HG02938 (cell line): Measurements from ENCODE around the gene STX1A.

Experiments used
- ATAC-seq: cut with Tn5 transposase; IDR thresholded peaks from one replicate; pipeline ENCODE4 v1.9.1; 2021; ENCODE audit warnings: mild to moderate bottlenecking, moderate library complexity; ENCODE audit not compliant: unreplicated experiment

The STX1A gene

DNA sequence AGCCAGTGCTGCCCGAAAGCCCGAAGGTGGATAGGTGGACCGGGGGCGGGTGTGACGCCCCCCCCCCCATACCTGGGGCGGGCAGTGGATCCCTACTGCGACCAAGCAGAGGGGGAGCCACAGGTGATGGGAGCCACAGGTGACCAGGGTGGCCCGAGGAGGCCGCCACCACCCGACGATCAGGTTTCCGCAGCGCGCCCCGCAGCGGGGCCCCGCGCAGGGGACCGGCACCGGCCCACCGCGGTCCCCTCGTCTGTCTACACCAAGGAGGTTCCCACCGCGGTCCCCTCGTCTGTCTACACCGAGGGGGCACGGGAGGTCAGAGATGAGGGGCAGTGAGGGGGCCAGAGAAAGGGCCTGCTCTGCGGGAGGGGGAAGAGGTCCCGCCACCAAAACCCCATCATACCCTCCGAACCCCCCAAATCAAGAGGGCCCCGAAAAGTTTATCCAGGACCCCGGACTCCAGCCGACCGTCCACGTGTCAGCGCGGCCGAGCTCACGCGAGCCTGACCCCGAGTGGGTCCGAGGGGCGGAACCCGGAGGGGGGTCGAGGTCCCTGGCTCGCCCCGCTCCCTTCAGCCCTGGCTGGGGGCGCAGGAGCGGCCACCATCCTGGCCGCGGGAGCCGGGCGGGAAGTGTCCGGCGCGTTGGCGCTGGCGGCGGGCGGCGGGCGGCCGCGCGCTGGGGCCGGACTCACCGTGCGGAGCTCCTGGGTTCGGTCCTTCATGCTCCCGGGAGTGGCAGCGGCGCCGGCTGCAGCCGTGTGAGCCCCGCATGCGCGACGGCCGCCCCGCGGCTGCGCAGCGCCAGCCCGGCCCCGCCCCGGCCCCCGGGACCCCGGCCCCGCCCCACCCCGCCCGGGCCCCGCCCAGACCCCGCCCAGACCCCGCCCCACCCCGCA lies at the start of gene STX1A:
TSS of gene STX1A (minus strand) at position 765 of the 901 bp plus-strand sequence. CDS start at position 727, 38 bp downstream.
- ATAC-seq: peak; percentile 42

DNA sequence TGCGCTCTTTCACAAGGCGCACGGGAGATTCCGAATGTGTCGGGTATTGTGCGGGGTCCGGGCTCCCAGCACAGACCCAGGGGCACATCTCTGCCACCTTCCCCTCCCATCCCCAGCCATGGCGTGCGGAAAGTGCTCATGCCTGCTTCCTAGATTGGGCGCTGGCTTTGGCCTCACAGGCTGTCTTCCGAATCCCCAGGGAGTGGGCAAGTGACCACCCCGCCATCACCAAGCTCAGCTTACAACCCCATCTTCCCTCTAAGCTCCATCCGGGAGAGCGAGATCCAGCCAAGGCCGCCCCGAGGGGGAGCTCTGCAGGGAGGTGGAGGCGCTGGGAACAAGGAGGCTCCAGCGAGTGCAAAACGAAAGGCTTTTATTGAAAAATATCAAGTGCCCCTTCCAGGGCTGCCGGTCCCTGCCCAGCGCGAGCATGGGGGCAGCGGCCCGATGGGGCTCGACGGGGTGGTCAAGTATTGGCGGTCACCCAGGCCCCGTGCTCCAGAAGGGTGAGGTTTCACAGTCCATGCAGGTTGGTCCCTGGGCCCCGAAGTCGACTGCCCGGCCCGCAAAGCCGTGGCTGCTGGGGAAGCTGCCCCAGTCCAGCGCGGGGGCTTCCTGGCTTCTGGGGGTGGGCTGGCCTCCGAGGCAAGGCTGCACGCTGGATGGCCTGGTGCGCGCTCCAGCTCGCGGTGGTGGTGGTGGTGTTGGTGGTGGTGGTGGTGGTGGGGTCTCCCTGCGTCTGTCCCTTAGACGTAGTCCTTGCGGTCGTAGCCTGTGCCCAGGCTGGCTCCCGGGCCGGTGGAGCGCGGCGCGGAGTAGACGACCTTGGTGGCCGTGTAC lies 49.4 kb upstream of the STX1A start:
- ATAC-seq: no peak

DNA sequence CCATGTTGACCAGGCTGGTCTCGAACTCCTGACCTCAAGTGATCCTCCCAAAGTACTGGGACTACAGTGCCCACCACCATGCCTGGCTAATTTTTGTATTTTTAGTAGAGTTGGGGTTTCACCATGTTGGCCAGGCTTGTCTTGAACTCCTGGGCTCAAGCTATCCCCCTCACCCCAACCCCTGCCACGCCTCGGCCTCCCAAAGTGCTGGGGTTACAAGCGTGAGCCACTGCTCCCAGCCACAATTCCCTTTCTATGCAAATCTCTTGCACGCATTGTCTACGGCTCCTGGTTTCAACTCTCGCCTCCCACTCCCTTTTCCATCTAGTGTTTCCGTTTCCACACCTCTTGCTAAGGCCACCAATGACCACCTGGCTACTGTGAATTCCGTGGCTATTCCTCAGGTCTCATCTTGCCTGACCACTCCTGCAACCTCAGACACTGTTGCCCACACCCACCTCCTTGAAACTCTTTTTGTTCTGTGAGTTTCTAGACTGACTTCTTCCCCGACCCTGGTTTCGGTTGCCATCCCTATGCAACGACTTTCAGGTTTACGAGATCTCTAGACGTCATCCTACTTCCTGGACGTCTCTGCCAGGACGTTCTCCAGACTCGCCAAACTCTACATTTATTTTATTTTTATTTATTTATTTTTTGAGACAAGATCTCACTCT lies 47.2 kb upstream of the STX1A start:
- no peak for ATAC-seq

DNA sequence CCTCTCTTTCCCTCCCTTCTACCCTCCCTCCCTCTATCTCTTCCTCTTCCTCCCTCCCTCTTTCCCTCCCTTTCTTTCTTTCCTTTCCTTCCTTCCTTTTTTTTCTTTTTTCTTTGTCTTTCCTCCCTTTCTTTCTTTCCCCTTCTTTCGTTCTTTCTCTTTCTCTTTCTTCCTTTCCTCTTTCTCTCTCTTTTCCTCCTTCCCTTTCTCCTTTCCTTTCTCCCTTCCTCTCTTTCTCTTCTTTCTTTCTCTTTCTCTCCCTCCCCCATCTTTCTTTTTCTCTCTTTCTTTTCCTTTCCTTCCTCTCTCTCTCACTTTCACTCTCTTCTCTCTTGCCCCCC lies 43.2 kb upstream of the STX1A start:
- ATAC-seq: no peak

DNA sequence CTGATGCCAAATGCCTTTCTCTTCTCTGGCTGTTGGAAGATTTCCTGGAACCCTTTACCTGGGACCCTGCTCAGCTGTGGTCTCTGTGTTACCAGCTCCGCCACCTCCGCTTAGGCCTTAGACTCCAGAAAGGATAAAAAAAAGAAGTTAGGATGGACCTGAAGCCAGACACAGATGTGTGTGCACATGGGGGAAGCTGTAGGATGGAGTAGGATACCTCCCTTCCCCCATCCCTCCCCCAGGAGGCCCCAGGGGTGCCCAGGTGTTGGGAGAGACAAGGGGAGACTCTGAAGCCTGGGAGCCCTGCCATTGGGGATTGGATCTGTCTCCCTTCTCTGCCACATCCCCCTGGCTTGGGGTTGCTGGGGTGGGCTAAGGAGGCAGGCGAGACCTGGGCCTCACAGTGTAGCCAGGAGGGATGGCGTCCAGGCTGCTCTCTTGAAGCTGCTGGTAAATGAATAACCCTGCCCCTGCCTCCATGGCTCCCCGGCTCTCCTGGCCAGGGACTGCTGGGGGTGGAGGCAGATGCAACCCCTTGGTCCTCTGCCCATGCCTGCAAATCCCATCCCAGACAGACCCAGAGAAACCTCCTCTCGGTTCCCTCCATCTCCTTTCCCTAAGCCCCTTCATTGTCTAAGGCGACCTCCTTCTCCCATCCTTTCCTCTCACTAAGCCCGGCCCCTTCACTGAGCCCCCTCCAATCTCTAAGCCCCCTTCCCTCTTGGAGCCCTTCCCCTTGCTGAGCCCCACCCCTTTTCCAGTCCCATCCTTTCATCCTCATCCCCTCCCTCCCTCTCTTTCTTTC lies 42.6 kb upstream of the STX1A start:
- ATAC-seq: no peak

DNA sequence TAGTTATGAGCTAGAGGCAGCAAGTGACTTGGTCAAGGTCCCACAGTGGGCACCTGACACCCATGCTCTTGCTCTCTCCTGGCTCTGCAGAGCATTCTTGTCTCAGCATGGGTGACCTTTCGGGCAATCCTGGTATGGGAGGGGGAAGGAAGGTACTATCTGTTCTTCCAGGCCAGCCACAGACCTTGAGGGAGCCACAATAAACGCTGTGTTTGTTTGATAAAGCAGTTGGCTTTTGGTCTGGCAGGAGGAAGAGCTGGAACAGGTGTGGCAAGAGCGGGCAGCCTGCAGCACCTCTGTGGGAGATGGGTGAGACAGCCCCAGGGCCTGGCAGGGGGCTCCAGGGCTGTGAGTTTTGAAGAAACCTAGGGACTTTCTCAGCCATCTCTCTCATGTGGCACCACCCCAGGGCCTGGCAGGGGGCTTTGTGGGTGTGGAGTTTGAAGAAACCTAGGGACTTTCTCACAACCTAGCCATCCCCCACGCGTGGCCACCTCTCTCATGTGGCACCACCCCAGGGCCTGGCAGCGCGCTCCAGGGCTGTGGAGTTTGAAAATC lies 39.2 kb upstream of the STX1A start:
- no peak for ATAC-seq

DNA sequence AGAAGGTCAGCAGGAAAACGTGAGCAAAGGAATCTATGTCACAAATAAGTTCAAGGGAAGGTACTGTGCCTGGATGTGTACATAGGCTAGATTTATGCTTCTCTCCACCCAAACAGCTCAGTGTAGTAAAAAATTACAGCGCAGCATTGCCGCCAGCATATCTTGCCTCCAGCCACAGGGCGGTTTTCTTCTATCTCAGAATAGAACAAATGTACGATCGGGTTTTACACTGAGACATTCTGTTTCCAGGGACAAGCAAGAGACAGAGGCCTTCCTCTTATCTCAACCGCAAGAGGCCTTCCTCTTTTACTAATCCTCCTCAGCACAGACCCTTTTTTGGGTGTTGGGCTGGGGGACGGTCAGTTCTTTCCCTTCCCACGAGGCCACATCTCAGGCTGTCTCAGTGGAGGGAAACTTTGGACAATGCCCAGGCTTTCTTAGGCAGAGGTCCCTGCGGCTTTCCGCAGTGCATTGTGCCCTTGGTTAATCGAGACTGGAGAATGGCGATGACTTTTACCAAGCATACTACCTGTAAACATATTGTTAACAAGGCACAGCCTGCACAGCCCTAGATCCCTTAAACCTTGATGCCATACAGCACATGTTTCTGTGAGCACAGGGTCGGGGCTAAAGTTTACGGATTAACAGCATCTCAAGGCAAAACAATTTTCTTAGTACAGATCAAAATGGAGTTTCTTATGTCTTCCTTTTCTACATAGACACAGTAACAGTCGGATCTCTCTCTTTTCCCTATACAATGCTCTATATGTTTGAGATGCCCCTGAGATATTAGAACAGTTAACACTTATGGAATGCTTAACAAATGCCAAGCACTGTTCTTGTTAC lies 30.7 kb upstream of the STX1A start:
- no peak for ATAC-seq

DNA sequence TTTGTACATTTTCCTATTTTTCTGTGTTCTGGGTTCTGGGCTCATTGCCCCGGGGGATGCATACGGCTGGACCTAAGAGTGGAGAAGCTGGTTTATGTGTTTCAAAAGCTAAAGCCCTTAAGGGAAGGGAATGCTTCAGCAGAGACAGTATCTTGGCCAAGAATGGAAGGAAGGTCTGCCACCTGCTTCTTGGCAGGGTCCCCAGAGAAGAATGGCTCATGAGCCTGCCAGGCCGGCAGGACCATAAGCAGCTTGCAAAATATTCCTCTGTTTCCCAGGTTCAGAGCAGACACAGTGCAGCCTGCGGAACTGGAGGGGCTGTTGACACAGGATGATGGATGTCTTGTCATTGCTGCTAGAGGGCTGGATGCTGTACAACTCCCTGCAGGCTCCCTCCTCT lies 26.9 kb upstream of the STX1A start:
- no peak for ATAC-seq

DNA sequence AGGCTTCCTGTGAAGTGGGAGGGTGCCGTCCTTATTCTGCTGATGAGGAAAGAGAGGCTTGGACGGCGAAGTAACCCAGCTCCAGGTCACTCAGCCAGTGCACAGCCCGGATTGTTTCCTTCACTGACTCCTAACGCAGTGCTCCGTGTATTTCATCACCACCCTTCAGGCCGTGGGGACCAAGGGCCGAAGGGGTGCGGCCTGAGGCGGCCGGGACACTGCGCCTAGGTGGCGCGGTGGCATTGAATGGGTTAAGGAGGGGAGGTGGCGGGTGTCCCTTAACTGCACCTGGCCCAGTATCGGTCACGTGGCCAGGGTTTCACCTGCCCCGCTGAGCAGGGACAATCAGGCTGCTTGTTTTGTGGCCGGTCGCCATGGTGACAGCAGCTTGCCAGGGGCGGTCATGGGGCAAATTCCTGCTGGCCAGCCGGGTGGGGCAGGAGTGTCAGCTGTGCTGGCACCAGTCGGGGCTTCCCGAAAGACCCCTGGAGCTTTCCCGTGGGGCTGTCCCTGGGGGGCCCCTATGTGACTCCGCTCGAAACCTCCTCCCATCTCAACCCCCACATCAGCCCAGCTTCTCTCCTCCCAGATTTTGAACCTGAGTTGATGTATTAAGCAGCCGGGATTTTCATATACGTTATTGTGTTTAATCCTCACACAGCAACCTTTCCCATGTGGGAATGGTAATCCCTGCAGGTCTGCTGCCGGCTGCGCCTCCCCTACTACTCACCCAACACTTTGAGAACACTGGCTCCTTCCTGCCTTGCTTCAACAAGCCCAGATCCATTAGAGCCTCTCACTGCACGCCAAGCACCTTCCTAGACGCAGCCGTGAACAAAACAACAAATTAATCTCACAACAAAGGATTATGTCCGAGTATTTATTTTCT lies 23.5 kb upstream of the STX1A start:
- no peak for ATAC-seq

DNA sequence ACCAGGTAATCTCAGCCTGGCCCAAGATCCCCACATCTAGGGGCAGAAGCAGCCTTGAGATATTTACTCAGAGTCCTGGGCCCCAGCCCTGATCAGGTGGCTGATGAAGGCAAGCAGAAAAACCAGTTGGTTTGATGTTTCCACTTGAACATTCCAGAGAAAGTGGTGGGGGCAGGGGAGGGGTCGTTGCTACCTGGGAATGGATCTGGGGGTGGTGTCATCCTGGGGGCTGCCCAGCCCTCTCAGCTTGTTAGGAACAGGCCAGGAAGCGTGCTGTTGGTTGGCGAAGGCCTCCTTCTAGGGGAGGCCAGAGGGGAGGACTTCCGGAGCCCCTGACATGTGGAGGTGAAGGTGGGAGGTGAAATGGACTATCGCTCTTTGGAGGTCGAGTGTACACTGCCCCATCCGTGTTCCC lies 22.9 kb upstream of the STX1A start:
- no peak for ATAC-seq

DNA sequence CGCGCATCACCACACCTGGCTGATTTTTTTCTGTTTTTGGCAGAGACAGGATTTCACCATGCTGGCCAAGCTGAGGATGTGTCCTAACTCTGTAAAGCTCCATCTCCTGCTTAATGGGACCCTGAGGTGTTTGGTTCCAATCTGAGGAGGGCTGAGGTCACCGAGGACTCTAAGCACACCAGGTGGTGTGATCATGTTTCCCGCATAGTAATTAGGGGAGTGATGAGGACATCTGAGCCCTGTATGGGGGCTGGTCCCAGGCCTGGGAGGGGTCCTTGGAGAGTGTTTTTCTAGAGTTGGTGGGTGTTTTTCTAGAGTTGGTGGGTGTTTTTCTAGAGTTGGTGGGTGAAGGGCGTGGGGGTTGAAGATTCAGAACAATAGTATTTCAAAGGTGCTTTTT lies 22.1 kb upstream of the STX1A start:
- no peak for ATAC-seq

DNA sequence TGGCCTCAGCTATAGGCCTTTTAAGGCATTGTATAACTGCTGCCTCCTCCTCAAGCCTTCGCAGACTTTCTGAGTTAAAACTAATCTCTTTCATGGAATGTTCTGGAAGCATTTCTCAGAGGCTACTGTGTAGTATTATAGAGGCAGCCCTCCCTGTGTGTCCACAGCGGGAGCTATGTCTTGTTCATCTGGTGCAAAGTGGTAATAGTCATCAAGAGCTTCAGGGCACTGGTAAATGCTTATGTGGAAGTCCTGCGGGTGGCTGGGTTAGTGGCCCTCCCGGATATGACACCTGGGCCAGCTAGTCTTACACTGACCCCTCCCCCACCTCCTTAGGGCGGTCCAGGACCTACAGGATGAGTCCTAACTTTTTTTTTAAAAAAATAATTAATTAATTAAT lies 21.3 kb upstream of the STX1A start:
- no peak for ATAC-seq

DNA sequence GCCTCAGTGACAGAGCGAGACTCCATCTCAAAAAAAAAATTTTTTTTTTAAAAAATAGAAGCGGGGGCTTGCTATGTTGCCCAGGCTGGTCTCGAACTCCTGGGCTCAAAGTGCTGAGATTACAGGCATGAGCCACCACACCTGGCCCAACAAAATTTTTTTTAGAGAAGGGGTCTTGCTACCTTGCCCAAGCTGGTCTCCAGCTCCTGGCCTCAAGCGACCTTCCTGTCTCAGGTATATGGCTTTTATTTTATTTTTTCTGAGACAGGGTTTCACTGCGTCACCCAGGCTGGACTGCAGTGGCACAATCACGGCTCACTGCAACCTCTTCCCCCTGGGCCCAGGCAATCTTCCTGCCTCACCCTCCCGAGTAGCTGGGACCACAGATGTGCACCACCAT lies 20.7 kb upstream of the STX1A start:
- no peak for ATAC-seq

DNA sequence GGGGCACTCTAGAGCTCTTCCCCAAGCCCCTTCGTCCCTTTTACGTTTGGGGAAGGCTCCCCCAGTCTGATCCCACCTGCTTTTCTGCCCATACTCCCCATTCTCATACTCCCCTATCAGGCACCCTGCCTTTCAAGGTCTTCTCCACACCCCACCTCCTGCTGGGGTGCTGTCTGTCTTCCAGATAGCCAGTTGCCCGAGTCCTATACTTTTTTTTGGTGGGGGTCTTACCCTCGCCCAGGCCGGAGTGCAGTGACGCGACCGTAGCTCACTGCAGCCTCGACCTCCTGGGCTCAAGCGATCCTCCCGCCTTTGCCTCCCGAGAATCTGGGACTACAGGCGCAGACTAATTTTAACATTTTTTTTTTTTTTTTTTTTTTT lies 19.9 kb upstream of the STX1A start:
- no peak for ATAC-seq

DNA sequence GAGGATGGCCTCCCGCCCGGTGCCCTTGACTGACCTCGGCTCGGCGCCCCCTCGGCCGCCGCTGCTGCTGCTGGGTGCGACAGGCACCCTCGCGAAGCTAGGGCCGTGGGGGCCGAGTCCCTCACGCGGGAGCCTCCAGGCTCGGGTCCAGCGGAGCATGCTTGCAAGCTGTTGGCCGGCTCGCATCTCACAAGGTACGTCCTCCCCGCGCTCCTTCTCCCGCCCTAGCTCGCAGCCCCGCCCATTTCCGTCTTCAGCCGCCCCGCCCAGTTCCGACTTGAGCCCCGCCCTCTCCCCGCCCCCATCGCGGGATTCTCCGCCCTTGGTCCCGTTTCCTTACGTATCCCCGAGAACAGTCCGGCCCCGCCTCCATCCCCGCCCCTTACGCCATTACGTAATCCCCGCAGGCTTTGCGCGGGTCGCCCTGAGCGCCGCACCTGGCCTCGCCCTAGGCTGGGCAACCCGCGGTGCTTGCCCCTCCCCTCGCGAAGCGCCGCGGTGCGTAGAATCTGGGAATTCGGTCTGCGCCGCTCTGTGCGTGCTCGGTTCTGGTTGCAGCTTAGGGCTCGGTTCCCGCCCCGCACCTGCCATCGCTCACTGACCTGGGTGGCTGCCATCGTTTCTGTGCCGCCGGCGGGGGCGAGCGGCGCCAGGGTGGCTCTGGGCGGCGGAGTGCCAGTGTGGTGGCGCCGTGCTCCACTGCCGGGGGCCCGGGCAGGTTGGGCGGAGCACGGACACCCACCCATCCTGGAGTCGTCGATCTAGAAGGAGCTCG lies 19.3 kb upstream of the STX1A start, which contains the start of gene ABHD11:
TSS of gene ABHD11 (minus strand) at position 191 of the 775 bp plus-strand sequence. CDS start at position 159, 32 bp downstream.
- ATAC-seq: peak; percentile 88

DNA sequence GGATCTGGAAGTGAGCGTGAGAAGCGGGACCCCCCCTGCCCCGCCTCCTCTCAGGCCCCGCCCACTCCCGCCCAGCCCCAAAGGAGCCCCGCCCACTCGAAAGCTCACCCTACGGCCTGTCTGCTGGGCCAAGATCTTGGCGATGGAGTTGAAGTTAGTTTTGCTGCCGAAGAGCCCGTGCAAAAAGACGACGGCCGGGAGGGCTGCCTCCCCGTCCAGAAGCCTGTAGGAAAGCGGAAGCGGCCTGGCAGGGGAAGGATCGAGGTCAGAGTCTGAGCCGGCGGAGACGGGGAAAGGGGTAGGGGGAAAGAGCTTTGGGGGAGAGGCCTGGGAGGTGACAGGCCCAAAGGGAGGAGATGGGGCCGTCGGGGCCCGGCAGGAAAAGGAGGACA lies 18.7 kb upstream of the STX1A start:
- ATAC-seq: no peak

DNA sequence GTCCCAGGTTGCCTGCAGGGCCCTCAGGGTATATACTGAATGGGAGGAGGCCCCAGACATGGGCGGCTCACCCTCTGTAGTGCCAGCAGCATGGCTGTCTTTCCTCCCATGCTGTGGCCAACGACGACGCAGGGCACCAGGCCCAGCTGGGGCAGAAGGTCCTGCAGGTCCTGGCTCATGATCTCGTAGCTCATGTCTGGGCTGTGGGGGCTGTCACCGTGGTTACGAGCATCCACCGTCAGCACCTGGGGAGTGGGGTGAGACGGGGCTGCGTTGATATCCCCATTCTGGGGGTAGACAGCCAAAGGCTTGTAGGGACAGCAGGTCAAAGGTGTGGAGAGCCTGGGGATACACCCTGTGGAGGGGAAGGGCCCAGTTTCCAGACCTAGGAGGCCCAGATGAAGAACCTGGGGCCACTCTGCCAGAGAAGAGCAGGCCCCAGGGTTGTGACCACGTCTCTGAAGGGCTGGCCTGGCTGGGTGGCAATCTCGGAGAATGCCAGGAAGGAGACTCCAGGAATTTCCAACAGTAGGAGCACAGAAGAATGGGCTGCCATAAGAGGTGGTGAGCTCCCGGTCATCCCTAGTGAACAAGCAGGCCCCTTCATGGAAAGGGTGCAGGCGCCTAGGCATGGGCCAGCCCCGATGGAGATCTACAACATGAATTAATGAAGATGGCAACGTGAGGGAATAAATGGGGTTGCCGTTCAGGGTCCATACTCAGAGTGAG lies 18.2 kb upstream of the STX1A start:
- ATAC-seq: no peak
